ENCODE data around the gene SLC25A1.
A peak's percentile ranks its signal among the peaks of the same experiment; 100 is the strongest.

Gene SLC25A1
- 24.6 reads per million, percentile 51 among the genes with 10 or more reads in this experiment for total RNA-seq

DNA sequence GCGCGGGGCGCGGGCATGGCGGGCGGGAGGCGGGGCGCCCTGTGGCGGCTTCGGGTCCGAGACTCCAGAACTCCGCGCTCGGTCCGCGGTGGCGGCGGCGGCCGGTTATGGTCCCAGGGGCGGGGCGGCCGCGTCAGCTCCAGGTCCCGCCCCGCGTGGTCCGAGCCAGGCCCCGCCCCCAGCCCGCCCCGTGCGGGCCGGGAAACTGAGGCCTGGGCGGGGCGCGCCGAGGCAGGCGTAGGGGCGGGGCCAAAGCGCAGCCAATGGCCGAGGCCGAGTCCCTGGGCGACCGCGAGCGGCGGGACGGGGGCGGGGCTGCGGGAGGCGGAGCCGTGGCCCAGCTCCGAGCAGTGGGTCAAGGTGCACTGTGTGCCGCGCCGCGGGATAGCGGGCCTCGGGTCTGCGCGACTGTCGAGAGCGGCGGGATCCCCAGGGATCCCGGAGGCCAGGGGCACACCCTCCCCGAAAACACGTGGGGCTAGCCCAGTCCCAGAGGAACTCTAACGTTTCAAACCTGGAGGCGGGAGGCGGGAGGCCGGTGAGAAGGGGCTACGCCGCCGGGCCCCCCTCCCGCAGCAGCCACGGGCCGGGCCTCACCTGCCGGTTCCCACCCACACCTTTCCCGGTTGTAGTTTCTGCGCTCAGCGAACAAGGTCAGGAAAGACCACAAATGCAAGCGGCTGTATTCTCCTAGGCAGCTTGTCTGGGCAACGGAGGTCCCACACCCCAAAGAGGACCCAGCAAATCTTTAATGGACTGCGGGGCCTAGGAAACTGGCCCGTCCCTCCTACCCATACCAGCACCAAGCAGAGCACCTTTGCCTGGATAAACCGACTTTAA is at the start of gene SLC25A1:
Gene SLC25A1, minus strand, starts transcription at position 80 of the 840 bp plus-strand sequence. Its CDS starts 63 bp downstream, at position 17.
- DNase-seq = peak; percentile 67

DNA sequence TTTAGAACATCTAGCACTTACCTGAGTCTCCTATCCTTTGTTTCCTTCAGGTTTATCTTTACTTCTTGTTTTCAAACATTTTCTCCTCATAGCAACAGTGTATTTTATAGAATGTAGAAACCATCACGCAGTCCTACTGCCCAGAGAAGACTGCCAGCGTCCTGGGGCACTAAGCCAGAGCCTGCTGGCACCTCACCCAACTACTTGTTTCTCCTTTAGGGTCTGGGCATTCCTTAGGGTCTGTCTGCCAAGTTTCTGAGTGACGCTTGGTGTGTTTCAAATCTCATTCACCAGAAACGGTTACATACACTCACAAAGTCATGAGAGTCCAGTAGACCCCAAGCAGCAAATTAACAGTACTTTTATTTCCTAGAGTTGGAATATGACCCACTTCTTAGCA is 49.6 kb upstream of the SLC25A1 start:
- DNase-seq = no peak

GRCh38 chr22:19226428-19226827 is 47.9 kb upstream of the SLC25A1 start:
- DNase-seq = no peak

GRCh38 chr22:19225560-19225959 is 47.0 kb upstream of the SLC25A1 start:
- DNase-seq = no peak

DNA sequence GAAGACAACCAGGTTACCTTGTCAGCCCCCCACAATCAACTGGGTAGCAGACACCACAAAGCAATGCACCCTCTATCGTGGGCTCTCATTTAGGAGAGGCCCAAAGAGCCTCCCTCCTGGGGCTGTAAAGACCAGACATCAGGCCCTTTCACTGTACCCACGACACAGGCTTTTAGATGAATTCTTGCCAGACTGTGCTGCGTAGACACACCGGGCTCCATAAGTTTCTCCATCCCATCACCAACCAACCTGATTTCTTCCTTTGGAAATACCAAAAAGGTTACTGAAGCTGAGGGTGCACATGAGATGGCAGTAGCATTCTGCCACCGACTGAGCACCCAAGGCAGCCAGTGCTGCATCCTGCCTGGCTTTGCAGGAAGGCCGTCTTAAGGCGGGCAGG is 46.4 kb upstream of the SLC25A1 start:
- DNase-seq = no peak

- DNase-seq = no peak
These were observed 46.0 kb upstream of the SLC25A1 start for GRCh38 chr22:19224557-19224956.

DNA sequence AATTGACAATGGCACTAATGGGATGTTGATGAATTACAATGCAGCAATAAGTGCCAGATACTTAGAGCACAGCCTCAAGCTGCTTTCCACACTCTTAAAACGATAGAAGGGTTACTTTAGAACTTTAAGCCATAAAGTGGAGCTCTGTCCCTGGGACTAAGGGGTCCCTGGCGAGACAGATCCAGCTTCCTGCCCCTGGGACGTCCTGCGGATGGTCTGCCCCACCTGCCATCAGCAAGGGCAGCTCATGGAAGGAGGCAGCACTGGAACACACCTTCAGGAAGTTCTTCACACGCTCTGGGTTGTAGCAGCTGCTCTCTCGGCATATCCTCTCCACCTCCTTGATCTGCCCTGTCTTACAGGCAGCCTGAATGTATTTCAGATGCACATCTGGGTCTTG is 45.1 kb upstream of the SLC25A1 start:
- no peak for DNase-seq

GRCh38 chr22:19223110-19223509 is 44.6 kb upstream of the SLC25A1 start:
- no peak for DNase-seq

DNA sequence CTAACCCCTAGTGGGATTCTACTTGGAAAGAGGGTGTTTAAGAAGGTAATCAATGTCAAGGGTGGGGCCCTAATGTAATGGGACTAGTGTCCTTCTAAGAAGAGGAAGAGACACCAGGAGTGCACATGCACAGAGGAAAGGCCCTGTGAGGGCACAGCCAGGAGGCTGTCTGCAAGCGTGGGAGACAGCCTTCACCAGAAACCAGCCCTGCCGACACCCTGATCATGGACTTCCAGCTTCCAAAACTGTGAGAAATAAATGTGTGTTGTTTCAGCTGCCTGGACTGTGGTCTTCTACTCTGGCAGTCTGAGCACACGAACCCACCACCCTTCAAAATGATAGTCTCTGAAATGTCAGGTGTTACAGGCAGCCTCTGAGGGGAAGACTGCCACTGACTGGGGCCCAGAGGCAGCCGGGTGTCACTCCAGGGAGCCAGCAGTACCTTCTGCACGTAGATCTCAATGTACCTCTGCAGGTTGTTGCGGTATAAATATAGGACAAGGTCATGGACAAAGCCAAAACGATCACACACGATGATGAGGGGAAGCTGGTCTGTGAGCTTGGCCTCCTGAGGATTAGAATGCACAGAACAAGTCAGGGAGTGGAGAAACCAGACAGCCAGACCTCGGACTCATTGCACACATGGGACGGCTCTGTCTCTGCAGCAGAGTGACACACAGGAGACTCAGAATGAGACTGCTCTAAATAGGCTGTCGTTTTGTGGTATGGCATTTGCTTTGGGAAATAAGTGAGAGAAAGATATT is 43.9 kb upstream of the SLC25A1 start:
- no peak for DNase-seq

DNA sequence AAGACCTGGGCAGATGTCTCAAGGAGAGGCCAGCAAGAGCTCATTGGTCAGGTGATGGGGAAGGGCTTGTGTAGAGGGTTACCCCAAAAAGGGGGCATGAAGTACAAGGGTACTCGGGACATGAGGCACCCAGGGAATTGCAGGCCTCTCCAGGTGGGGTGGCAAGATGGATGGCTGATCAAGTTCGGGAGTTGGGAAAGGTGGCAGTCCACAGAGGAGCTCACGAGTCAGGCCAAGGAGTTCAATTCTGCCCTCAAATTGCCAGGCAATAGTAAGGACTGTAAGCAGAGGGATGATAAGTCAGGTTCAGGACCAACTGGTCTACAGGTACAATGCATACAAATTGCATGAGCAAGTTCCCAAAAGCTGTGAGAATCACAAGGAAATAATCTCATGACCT is 42.3 kb upstream of the SLC25A1 start:
- DNase-seq = no peak

DNA sequence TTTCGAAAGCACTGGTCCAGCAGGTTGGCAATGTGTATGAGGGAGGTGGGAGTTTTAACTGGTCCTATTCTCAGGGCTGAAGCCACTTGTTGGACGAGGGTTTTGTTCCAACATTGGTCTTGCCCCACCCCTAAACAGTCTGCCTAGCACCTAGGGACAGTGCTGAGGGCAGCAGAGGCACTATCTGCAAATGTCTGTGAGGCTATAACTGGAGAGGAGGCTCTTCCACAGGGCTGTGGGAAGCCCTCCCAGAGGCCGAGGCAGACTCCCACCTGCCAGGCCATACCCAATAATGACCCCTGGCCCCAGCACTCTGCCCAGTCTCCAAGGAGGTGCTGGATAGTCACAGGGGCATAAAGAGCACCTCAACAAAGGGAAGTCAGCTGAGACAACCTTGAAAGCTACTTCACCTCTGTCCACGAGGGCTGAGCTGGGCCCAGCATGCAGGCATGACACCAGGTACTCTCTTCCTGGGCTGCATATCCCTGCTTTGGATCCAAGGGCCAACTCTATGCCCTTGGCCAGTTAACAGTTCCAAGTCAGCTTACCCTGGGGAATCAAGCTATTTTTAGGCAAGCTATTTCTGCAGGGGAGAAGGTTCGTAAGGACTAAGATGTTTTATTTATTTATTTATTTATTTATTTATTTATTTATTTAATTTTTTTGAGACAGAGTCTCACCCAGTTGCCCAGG is 40.2 kb upstream of the SLC25A1 start:
- no peak for DNase-seq

DNA sequence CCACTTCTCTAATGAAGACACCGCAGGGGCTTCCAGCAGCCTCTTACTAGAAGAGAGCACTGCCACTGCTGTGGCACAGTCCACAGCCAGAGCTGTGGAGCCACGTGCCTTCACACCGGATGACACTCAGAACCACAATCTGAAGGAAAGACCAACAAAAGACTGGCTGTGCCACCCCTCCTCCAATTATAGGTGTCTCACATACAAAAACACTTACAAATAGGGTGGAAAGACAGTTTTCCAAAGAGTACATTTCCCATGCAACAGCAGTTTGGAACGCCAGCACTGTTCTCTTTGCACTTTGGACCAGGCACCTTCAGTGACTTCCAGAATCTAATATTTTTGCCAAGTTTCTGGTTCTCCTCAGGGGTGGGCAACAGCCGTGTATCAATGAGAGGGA is 38.0 kb upstream of the SLC25A1 start:
- DNase-seq = no peak

GRCh38 chr22:19215360-19215759 is 36.8 kb upstream of the SLC25A1 start:
- DNase-seq = no peak

DNA sequence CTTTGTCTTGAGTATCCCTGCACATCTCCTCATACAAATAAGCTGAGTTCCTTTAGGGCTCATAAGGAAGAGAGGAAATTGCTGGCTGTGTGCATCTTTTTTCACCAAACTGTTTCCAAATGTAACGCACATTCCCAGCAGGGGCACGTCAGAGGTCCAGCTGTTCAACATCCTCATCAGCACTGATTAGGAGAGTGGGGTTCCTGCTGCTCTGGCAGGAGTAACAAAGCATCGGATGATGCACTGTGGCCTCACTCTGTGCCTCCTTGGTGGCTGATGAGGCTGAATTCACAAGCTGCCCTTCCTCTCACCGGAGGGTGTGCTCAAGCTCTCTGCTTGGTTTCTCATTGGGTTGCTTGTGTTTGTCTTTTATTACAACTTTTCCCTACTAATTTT is 35.5 kb upstream of the SLC25A1 start:
- DNase-seq = no peak

DNA sequence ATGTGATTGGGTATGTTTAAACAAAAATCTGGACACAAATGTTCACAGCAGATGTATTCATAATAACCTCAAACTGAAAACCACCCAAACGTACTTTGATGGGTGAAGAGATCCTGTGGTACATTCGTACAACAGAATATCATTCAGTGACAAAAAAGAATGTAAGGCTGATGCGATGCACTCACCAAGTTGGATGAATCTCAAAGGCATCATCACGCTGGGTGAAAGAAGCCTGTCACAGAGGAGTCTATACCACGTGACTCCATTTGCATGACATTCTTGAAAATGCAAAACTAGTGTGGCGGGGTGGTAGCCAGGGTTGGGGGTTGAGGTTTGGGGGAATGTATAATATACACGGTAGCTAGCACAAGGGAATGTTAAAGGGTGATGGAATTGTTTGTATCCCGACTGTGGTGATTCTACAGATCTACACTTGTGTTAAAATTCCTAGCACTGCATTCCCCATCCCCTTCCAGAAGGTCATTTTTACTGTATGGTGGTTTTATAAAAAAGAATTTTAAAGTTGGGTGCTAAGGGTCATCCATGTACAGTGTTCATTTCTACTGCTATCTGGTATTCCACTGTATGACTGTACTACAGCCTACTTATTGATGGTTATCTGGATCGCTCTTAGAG is 35.0 kb upstream of the SLC25A1 start:
- no peak for DNase-seq

GRCh38 chr22:19213001-19213400 is 34.5 kb upstream of the SLC25A1 start:
- no peak for DNase-seq

- no peak for DNase-seq
These were observed 33.9 kb upstream of the SLC25A1 start for GRCh38 chr22:19212302-19212870.

- DNase-seq = no peak
These were observed 31.7 kb upstream of the SLC25A1 start for GRCh38 chr22:19210188-19210587.

GRCh38 chr22:19208287-19208847 is 29.8 kb upstream of the SLC25A1 start:
- DNase-seq = no peak

DNA sequence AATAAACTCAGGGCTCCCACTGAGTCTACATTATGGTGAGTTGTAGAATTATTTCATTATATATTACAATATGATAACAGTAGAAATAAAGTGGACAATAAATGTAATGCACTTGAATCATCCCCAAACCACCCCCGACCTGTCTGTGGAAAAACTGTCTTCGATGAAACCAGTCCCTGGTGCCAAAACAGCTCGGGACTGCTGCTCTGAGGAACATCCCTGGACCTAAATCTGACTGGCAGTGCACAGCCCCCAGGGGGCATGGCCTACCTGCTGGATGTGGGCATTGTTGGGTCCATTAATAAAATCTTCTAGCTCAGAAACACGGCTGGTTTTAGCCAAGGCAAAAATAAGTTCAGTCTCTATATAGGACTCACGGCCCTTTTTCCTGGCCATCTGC is 29.3 kb upstream of the SLC25A1 start:
- no peak for DNase-seq

GRCh38 chr22:19207401-19207808 is 28.9 kb upstream of the SLC25A1 start:
- DNase-seq = no peak

- no peak for DNase-seq
These were observed 27.8 kb upstream of the SLC25A1 start for GRCh38 chr22:19206287-19206686.
